Activated CD8-positive, alpha-beta memory T cell treated with anti-CD3 and anti-CD28 coated beads, Interleukin-2, amount 50 U/mL, for 24 hours (primary cell): Measurements from ENCODE around the gene PRRX2.
"Not testable (repeated sequence)": the region's sequence is repeated elsewhere in the genome, so short reads cannot be mapped to it uniquely, and the experiment has no call there.

ENCODE experiments used
- DNase-seq: peaks from one replicate; pipeline ENCODE4 v3.0.0-alpha.2; 2020; ENCODE audit errors: extremely low read depth

Gene PRRX2

GRCh38 chr9:129636343-129636742 lies 29.1 kb upstream of the PRRX2 start:
- not testable (repeated sequence) for DNase-seq

- DNase-seq: no peak
Measured at GRCh38 chr9:129637102-129637501, 28.3 kb upstream of the PRRX2 start.

GRCh38 chr9:129637673-129638439 lies 27.6 kb upstream of the PRRX2 start:
- no peak for DNase-seq

GRCh38 chr9:129639034-129639630 lies 26.3 kb upstream of the PRRX2 start:
- DNase-seq: no peak

- DNase-seq: no peak
Measured at GRCh38 chr9:129639756-129640085, 25.7 kb upstream of the PRRX2 start.

GRCh38 chr9:129640086-129640870 lies 25.2 kb upstream of the PRRX2 start:
- no peak for DNase-seq

GRCh38 chr9:129640871-129641749 lies 24.3 kb upstream of the PRRX2 start:
- no peak for DNase-seq

- DNase-seq: peak; percentile 90
Measured at GRCh38 chr9:129641750-129642585, 23.5 kb upstream of the PRRX2 start, which contains the start of gene ASB6. TSS of gene ASB6 (minus strand) at chr9:129642151. CDS start at chr9:129641999, 152 bp downstream.

GRCh38 chr9:129643706-129644105 lies 21.7 kb upstream of the PRRX2 start:
- no peak for DNase-seq

GRCh38 chr9:129644365-129644764 lies 21.1 kb upstream of the PRRX2 start:
- no peak for DNase-seq

GRCh38 chr9:129644902-129645301 lies 20.5 kb upstream of the PRRX2 start:
- no peak for DNase-seq

- DNase-seq: no peak
Measured at GRCh38 chr9:129646252-129646651, 19.2 kb upstream of the PRRX2 start.

GRCh38 chr9:129646654-129647053 lies 18.8 kb upstream of the PRRX2 start:
- DNase-seq: no peak

GRCh38 chr9:129647635-129648034 lies 17.8 kb upstream of the PRRX2 start:
- DNase-seq: no peak

- no peak for DNase-seq
Measured at GRCh38 chr9:129648092-129648763, 17.2 kb upstream of the PRRX2 start.

- DNase-seq: no peak
Measured at GRCh38 chr9:129648764-129649115, 16.7 kb upstream of the PRRX2 start.

GRCh38 chr9:129649726-129650679 lies 15.4 kb upstream of the PRRX2 start:
- DNase-seq: no peak

- no peak for DNase-seq
Measured at GRCh38 chr9:129650680-129651235, 14.7 kb upstream of the PRRX2 start.
